ENCODE measurements around the gene SERINC3.
"Not testable (repeated sequence)": the region's sequence is repeated elsewhere in the genome, so short reads cannot be mapped to it uniquely, and the experiment has no call there.

The SERINC3 gene

DNA sequence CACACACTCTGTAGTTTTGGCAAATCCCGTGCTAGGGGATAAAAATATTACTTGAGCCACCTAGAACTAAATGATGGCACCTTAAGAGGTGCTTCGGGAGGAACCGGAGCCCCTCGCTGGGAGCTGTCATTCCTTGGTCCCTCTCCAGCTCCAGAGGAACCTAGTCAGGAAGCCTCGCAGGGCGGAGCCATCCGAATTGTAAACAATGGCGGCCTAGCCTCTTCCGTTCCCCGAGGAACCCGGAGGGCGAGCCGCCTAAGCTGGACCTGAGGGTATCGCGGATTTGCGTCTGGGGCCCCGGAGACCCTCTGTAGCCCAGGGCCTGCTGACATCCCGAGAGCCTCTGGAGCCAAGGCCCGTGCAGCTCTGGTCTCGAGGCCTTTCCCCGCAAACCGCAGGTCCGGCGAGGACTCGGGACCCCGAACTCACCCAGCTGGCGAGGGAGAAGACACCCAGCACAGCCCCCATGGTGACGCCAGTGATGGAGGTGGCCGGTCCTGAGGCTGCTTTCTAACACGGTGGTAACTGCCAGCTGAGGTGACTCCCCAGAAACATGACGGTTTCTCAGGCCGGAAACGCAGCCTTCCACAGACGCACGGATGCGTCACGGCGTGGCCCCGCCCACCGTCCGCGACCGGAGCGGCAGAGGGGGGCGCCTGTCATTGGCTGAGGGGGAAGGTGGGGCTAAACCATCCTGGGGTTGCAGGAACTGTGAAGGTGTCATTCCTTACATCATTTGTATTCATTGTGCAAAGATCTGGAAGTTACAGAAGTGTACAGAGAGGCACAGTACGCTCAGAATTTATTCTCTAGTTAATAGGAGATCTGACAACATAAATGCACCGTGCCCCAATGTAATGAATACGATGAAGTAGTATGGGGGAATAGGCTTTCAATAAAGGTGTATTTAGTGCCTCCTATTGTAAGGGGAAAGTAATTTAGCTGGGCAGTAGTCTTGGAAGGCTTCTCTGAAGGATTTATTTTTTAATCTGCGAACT is at the start of gene SERINC3:
SERINC3 (minus strand) TSS at position 587 of the 998 bp plus-strand sequence; CDS start at position 468, 119 bp downstream.
- peak; percentile 95 for DNase-seq (ENCODE audit: low spot score)

DNA sequence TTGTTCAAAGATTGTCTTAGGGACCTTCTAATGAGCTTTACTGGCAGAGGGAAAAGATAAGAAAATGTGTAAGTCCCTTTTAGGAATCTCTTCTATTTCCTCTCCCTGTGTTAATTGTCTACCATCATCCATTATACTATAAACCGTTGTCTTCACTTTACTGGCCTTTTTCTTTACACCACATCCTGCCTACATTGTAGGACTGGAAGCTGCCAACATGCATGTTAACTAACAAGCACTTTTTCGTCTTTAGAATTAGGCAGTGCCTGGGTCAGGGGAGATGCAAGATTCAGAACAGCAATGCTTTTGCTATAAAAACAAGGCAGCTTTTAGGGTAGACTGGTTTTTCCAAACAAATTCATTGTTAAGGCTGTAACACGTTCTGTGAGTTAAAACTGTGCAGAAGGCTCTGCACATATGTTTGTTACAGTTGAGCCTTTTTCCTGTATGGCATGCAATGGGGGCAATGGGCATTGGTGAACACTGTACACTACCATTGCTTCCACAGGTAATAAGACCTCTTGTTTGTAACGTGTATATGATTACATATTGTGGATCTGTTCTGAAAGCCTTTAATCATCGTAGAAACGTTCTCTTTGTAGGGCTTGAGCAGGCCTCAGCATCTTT is 49.6 kb upstream of the SERINC3 start:
- DNase-seq (ENCODE audit: low spot score) = no peak

DNA sequence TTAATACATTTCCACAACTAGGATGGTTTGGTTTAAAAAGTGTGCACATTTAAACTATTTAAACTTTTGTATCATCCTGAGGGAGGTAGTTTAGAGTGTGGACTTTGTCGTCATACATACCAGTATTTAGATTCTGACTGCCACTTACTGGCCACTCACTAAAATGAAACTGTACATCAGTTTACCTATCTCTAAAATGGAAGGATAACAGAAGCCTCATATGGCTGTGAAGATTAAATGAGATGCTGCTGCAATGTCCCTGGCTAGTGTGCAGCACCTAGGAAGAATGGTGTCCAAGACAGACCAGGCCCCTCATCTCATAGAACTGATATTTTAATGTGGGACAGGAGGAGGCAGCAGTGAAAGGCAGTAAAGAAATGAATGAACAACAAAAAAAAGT is 48.5 kb upstream of the SERINC3 start:
- DNase-seq (ENCODE audit: low spot score) = no peak

DNA sequence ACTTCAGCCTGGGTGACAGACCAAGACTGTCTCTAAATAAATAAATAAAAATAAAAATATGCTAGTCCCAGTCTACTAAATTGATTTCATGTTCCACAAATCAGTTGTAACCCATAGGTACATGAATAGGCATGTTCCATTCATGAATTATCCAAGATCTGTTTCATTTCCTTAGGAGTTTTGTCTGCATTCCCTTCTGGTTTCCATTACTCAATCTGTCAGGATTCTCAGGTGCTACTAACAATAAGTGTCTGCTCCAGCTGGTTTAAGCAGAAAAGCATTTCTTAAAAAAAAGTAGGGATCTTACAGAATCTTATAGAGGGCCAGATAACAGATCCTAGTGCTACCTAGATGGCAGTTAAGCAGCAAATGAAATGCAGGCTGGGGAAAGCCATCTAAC is 44.9 kb upstream of the SERINC3 start:
- DNase-seq (ENCODE audit: low spot score) = no peak

DNA sequence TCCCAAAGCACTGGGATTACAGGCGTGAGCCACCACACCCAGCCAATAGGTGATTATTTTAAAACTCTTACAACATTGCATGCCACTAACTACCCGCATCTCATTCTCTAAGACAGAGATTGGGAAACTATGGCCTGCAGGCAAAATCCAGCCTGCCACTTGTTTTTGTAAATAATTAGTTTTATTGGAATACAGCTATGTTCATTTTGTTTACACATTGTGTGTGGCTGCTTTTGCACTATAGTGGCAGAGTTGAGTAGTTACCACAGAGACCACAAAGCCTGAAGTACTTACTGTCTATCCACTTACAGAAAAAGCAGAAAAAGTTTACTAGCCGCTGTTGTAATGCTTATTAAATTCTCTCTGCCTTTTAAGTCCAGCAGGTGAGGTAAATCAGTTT is 44.1 kb upstream of the SERINC3 start:
- DNase-seq (ENCODE audit: low spot score) = no peak

DNA sequence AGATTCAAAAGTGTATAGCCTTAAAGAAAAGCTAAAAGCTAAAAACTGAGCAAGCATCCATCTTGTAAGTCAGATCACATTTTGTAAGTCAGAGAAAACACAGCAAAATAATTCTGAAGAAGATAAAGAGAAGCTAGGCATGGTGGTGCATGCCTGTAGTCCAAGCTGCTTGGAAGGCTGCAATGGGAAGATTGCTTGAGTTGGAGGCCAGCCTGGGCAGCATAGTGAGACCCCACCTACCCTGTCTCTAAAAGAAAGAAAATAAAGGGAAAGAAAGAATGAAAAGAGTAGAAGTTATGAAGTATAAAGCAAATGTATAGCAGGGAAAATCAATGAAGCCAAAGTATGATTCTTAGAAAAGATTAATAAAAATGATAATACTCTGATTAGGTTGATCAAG is 40.0 kb upstream of the SERINC3 start:
- no peak for DNase-seq (ENCODE audit: low spot score)

DNA sequence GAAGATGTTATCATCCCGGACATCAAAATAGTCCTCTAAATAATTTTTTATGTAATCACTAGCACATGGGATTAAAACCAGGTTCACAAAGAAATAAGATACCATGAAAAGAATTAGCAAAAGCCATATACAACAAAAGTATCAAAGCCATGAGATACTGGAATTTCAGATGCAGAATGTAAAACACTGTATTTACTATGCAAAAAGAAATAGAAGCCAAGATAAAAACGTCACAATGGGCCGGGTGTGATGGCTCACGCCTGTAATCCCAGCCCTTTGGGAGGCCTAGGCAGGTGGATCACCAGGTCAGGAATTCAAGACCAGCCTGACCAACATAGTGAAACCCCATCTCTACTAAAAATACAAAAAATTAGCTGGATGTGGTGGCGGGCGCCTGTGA is 38.9 kb upstream of the SERINC3 start:
- DNase-seq (ENCODE audit: low spot score) = not testable (repeated sequence)

DNA sequence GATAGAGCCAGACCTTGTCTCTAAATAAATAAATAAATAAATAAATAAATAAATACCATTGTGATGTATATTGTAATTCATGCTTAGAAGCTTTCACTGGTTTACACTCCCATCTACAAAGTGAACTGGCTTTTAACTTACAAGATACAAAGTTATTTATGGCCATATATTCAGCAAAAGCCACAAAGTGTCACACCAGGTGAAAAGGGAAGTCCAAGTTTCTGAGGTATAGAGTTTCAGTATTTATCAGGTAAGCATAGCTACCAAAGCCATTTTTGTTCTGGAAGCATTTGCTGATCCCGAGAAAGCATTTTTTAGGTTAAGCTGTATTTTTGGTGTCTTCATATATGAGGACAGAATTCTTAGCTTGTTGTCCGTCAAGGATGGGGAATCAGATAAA is 38.4 kb upstream of the SERINC3 start:
- no peak for DNase-seq (ENCODE audit: low spot score)

DNA sequence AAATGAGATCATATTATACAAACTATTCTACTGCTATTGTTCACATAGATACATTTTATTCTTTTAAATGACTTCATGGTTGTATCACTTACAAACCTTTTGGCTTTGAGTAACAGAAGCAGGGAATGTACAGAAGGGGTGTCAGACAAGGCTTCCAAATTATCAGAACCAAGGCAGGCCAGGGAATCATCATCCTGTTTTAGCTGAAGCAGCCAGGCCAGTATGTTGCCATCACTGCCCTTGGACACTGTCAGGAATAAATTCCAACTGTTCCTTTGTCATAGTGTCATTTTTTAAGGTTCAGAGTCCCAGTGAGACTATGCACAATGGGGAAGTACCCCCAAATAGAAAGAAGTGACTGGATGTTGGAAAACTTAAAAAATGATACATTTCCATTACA is 37.4 kb upstream of the SERINC3 start:
- no peak for DNase-seq (ENCODE audit: low spot score)

DNA sequence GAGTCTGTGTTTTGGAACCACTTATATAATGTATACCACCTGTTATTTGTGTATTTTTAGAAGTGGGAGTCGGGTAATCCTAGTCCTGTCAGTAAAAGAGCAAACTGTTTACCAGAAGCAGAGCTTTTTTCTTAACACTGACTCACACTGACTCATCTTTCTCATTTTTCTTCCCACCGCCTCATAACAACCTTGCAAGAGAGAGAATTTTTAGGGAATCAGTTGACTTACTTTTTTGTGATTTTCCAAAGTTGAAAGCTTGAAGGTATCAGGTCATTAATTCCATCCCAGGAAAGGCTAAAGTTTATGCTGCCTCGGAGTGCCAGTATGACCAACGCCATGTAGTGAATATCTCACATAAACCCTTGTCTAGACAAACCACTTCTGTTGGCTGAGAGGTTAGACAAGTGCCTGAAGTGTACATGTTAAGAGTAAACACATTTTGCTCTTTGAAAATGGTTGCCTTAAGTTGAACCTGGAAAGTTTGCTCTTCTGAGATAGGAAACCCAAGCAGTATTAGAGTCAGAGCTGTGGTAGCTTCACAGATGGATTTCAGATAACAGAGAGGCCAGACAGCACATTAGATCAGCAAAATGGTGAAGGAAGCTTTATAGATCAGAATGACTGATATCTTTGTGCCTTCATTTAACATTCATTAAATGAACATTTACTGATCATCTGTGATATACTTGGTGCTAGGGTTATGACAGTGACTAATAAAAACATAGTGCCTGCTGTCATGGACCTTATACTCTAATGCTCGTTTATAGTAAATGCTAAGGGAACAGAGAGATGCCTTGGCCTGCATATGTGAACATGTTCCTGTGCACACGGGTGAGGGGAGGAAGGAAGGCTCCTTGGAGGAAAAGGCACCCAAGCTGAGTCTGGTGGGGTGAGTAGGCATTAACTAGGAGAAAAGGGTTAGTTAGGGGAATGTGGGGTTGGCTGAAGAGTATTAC is 31.4 kb upstream of the SERINC3 start:
- DNase-seq (ENCODE audit: low spot score) = no peak

DNA sequence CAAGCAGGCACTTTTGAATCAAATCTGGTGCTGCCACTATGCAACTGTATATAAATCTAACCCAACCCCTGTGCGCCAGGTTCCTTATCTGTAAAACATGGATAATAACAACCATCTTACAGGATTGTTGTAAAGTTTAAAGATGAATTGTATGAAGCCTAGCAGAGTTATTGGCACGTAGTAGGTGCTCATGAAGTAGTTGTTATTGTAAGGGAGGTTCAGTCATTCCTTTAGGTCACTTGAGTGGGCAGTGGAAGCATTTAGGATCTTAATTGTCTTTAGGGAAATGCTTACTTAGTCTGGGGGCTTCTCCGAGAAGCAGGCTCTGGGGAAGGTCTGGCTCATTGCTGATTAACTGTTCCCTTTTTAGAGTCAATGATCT is 30.7 kb upstream of the SERINC3 start:
- no peak for DNase-seq (ENCODE audit: low spot score)

DNA sequence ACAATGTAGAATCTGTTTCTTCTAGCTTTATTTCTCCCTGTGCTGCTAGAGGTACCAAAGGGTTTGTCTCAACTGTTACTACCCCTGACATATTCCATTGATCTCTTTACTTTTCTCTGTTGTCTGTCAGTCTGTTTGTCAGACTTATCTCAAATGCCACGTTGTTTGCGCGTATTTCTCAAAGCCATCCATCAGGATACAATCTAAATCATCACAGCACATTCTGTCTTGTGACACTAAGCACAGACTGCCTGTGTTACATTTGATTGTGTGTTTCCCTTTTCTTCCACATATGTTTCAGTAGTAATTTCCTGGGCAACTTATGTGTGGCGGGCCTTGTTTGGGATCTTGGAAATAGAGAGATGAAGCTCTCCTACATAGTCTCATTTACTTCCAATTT is 30.2 kb upstream of the SERINC3 start:
- DNase-seq (ENCODE audit: low spot score) = no peak

DNA sequence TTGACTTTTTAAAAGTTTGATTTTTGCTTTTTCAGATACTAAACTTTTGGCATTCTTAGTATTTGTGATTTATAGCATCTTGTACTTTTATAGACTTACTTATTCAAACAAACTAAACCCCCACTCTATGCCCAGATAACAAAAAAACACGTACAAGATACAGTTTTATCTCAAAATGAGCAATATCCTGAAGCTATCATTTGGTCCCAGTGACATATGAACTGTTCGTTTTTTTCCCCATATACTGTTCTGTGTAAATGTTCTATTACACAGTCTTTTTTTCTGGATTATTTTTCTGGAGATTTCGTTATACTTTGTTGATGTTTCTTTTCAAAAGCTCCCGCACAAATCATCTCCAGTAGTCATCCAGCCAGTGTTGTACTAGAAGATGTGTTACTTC is 27.3 kb upstream of the SERINC3 start:
- no peak for DNase-seq (ENCODE audit: low spot score)

DNA sequence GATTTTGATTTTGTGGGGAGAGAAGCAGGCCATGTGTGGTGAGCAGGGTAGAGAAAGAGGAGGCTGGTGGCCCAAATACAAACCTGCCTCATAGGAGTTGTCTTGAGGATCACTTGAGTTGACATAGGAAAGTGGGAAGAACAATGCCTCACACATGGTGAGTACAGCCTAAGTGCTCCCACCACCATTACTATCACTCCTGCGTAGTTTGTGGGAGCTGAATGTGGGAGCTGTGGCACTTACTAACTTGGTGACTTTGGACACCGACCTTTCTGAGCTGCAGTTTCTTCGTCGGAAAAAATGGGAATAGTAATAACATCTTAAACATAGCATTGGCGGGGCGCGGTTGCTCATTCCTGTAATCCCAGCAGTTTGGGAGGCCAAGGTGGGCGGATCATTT is 25.5 kb upstream of the SERINC3 start:
- DNase-seq (ENCODE audit: low spot score) = no peak

DNA sequence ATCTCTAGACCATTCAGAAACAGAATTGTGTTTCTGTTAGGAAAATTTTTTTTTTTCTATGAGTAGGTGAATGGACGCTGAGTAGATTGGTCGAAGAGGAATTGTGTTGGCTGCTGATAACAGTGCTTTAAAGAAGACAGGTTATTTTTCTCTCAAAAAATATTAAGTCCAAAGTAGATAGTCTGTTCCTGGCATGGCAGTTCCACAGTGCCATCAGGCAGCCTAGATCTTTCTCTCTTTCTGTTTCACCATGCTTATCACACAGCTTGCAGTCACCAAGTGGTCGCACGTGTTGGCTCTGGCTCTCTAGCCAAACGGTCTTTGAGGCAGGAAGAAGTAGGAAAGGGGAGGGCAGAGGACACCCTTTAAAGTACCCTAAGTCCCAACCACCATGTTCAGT is 22.4 kb upstream of the SERINC3 start:
- no peak for DNase-seq (ENCODE audit: low spot score)

DNA sequence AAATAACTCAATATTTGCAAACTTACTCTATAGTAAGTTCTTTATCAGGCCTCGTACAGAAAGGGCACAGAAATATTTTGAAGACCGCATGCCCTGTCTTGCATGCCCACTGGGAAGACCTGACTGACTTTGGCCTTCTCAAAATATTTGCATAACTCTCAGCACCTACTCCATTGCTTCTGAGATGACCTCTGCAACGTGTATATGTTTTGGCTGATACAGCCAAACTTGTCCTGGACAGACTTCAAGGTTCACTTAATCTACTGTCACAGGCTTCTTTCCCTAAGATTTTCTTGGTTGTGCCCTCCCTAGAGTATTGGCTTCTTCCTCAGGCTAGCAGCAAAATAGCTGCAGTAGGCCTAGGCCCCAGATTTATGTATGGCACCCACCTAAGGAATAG is 21.5 kb upstream of the SERINC3 start:
- DNase-seq (ENCODE audit: low spot score) = no peak

DNA sequence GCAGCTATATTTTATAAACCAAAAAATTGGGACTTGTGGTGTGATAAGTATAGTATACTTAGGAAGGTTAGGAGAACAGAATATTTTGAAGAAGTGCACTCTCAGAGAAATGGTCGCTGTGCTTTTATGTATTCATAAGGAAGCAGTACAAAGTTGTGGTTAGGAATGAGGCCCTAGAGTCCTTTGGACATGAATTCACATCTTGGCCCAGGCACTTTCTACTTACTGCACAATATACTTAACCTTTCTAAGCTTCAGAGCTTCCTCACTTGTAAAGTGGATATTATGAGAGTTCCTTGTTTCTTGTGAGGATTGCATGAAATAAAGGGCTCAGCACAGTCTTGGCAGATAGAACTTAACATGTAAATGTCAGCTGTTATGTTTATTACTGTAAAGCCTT is 21.0 kb upstream of the SERINC3 start:
- no peak for DNase-seq (ENCODE audit: low spot score)

DNA sequence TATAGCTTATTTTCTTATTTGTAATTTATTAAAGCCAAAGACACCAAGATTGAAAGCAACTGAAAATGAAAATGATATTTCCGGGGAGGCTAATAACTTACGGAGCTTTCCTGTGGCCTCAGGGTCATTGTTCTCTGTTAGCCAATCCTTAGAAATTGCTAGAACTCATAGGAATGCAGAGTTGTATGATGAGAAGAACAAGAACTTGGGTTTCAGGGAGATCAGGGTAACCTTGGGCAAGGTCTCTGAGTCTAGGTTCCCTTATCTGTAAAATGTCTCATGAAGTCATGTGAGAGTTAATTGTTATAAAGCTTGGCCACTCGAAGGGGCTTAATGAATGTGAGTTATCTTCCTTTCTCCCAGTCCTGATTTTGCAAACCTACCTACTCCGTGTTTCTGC is 20.1 kb upstream of the SERINC3 start:
- DNase-seq (ENCODE audit: low spot score) = no peak

DNA sequence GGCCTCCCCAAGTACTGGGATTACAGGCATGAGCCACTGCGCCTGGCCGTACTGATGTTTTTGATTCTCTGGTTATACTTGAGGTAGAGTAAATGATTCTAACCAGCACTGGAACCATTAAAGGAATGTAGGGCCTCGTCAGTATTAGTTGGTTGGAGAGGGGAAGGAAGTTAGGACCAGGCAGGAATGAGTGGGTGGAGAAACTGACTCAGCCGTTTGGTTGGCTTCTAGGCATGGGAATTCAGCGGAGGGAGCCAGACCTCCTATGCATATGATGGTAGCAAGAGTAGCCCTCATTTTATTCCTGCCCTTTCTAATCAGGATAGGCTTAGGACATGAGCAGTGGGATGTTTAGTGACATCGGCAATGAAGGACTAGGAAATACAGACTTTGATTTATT is 19.0 kb upstream of the SERINC3 start:
- DNase-seq (ENCODE audit: low spot score) = no peak

DNA sequence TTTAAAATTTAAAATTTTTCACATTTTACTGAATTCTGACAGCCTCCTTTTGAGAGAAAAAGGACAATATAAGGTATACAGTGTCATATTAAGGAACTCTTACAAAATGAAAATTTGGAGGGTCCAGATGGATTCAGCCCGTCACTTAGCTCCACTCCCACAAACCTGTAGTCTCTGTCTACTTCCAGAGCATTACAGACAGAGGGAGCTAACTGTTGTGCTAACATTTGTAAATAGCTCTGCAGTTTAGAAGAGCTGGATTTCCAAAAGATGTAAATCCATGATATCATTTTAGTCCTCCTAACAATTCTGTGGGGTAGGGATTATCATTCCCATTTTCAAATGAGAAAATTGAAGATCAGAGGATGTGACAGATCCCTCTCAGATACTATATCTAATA is 16.1 kb upstream of the SERINC3 start:
- no peak for DNase-seq (ENCODE audit: low spot score)

DNA sequence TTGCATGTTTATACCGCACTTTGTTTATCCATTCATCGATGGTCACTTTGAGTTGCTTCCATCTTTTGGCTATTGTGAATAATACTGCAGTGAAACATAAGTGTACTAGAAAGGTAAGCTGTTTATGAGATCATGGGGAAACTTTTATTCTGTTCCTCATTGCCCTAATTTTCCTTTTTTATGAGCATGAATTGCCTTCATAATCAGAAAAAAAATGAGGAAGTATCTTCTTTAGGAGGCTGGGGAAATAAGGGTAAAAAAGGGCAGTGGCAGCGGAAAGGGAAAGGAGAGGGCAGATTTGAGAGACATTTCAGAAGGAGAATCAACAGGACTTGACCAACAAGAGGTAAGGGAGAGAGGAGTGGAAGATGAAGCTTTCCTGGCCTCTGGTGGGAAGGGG is 14.3 kb upstream of the SERINC3 start:
- no peak for DNase-seq (ENCODE audit: low spot score)

DNA sequence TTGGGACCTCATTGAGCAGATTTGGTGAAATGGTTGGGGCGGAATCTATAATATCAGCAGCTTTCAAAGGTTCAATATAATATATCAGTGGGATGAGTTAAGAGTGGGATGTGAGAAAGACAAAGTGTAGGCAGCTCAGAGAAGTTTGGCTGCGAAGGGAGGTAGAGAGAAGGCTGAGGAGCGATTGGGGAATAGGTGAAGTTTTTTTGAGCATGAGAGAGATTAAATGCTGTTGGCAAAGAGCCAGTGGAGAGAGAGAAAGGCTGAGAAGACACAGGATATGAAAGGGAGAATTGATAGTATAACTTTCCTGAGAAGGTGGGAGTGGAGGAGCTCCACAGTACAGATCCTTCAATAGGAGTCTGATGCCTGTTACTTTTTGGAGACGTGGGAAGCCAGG is 12.1 kb upstream of the SERINC3 start:
- DNase-seq (ENCODE audit: low spot score) = no peak

DNA sequence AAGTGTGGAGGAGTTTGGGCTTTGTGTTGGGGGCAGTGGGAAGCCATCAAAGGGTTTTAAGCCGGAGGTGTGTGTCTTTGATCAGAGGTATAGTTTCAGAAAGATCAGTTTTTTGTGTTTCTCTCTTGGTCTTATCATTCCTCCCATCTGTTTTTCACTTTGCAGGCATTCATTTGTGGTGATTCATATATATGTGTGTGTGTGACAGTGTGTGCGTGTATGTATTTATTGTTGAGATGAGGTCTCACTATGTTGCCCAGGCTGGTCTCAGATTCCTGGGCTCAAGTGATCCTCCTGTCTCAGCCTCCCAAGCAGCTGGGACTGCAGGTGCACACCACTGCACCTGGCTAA is 11.1 kb upstream of the SERINC3 start:
- DNase-seq (ENCODE audit: low spot score) = no peak

Measured in pons (tissue), 1 donor.